HCT116 (cell line): ENCODE measurements around the gene BPIFB6. TPM values are rescaled to one million over a fixed set of nuclear protein-coding genes. Genes with fewer than 3 reads are reported as not detected.

Source experiments
- ATAC-seq: fragments of 200-7000 bp; cut with Tn5 transposase; 2 replicates; pipeline ENCODE4 v1.9.1; 2020; ENCODE audit warnings: mild to moderate bottlenecking, moderate library complexity
- BruUV-seq: library from RNA; stranded (reverse); fragments of 400-500 nt; replicated peaks from 2 replicates; lab custom pipeline; 2021; lab: Mats Ljungman, UMichigan
- CTCF ChIA-PET: fragments of 300-600 bp; sonication (Branson Sonifier 250); formaldehyde crosslinking; loops from one replicate; lab custom pipeline; 2021; ENCODE audit warnings: antibody characterized with exemption; lab: Charles Lee
- POLR2A ChIA-PET: fragments of 300-600, 350-600 bp; sonication (Branson Sonifier 250); formaldehyde crosslinking; loops from one replicate; lab custom pipeline; 2021; ENCODE audit warnings: antibody characterized with exemption; lab: Charles Lee
- RAD21 ChIA-PET, 2 experiments: fragments of 300-600 bp; sonication (Branson Sonifier 250); formaldehyde crosslinking; loops; one replicate each; lab custom pipeline; 2023; ENCODE audit warnings: low total read pairs in 2 of 2; ENCODE audit not compliant: uncharacterized antibody in 2 of 2, unreplicated experiment in 2 of 2, low non-redundant PET in 1 of 2; lab: Charles Lee
- DNase-seq: peaks from one replicate; pipeline ENCODE4 v3.0.0-alpha.2; 2010; ENCODE audit warnings: low read depth, low spot score
- H2AFZ ChIP-seq: fragments of 200-600 bp; shearing (Covaris generic), sonication (generic); 2 replicates; pipeline ENCODE4 v1.6.1; 2017; ENCODE audit warnings: low read depth, mixed run types, mixed read lengths, antibody characterized with exemption, low read length; ENCODE audit not compliant: poor library complexity, severe bottlenecking
- H3K27ac ChIP-seq: 2 replicates; pipeline ENCODE4 v1.5.1; 2012; ENCODE audit warnings: low read depth, low read length
- H3K27me3 ChIP-seq: fragments of 200-600 bp; sonication (generic); 2 replicates; pipeline ENCODE4 v1.6.1; 2016; ENCODE audit warnings: mixed run types, low read length, mixed read lengths; ENCODE audit not compliant: insufficient read depth
- H3K36me3 ChIP-seq, 2 experiments: fragments of 200-500 bp in 1 of 2; fragments of 200-600 bp in 1 of 2; sonication (Bioruptor generic) in 1 of 2; sonication (generic) in 1 of 2; 2 replicates each; pipeline versions ENCODE4 v1.5.1 to v1.6.1; 2014 to 2016; ENCODE audit warnings: low read length in 2 of 2, inconsistent platforms in 1 of 2, mixed read lengths in 1 of 2, mixed run types in 1 of 2; ENCODE audit not compliant: insufficient read depth in 2 of 2, control insufficient read depth in 1 of 2
- H3K4me1 ChIP-seq, 2 experiments: fragments of 200-600 bp in 1 of 2; sonication (generic) in 1 of 2; 2 replicates each; pipeline versions ENCODE4 v1.5.1 to v1.6.1; 2012 to 2017; ENCODE audit warnings: low read length in 2 of 2, inconsistent platforms in 1 of 2, mild to moderate bottlenecking in 1 of 2, mixed read lengths in 1 of 2, mixed run types in 1 of 2, moderate library complexity in 1 of 2; ENCODE audit not compliant: insufficient read depth in 2 of 2, control insufficient read depth in 1 of 2
- H3K4me2 ChIP-seq: fragments of 200-600 bp; sonication (generic); 2 replicates; pipeline ENCODE4 v1.6.1; 2017; ENCODE audit warnings: mixed run types, low read length, mixed read lengths
- H3K4me3 ChIP-seq, 2 experiments: fragments of 200-600 bp in 1 of 2; sonication (generic) in 1 of 2; replicated peaks in 1 of 2; 2 replicates each; pipeline ENCODE4 v1.5.1; 2011 to 2016; ENCODE audit warnings: low read length in 2 of 2, control low read depth in 1 of 2, low read depth in 1 of 2, mild to moderate bottlenecking in 1 of 2, mixed read lengths in 1 of 2, mixed run types in 1 of 2
- H3K79me2 ChIP-seq: fragments of 200-600 bp; sonication (generic); 2 replicates; pipeline ENCODE4 v1.6.1; 2017; ENCODE audit warnings: mild to moderate bottlenecking, mixed run types, low read length, moderate library complexity, mixed read lengths; ENCODE audit not compliant: insufficient read depth
- H3K9ac ChIP-seq: fragments of 200-600 bp; sonication (generic); 2 replicates; pipeline ENCODE4 v1.6.1; 2016; ENCODE audit warnings: low read length, mixed read lengths
- H3K9me2 ChIP-seq: fragments of 200-600 bp; sonication (generic), shearing (Covaris generic); 2 replicates; pipeline ENCODE4 v1.6.1; 2017; ENCODE audit warnings: mixed run types, mild to moderate bottlenecking, moderate library complexity; ENCODE audit not compliant: insufficient read depth
- H3K9me3 ChIP-seq, 2 experiments: fragments of 200-500 bp in 1 of 2; fragments of 200-600 bp in 1 of 2; sonication (Bioruptor generic) in 1 of 2; sonication (generic) in 1 of 2; 2 replicates each; pipeline ENCODE4 v1.6.1; 2014 to 2017; ENCODE audit warnings: low read length in 2 of 2, mixed read lengths in 2 of 2, inconsistent platforms in 1 of 2, low read depth in 1 of 2, mild to moderate bottlenecking in 1 of 2, mixed run types in 1 of 2, moderate library complexity in 1 of 2; ENCODE audit not compliant: control insufficient read depth in 1 of 2, insufficient read depth in 1 of 2
- H4K20me1 ChIP-seq: fragments of 200-600 bp; sonication (generic), shearing (Covaris generic); 2 replicates; pipeline ENCODE4 v1.6.1; 2017; ENCODE audit warnings: mixed run types, mild to moderate bottlenecking, moderate library complexity; ENCODE audit not compliant: insufficient read depth
- CBX3 ChIP-seq: IDR thresholded peaks from 2 replicates; pipeline ENCODE4 v1.6.1; 2012; ENCODE audit warnings: low read depth
- ELF1 ChIP-seq: IDR thresholded peaks from 2 replicates; pipeline ENCODE4 v1.6.1; 2012; ENCODE audit warnings: low read depth, borderline replicate concordance
- EZH2 ChIP-seq: fragments of 200-600 bp; sonication (generic); IDR thresholded peaks from 2 replicates; pipeline ENCODE4 v1.6.1; 2017; ENCODE audit warnings: antibody characterized with exemption, mixed run types
- FOSL1 ChIP-seq: IDR thresholded peaks from 2 replicates; pipeline ENCODE4 v1.6.1; 2012; ENCODE audit warnings: low read depth
- POLR2A ChIP-seq: IDR thresholded peaks from 2 replicates; pipeline ENCODE4 v1.7.0; 2011; ENCODE audit warnings: borderline replicate concordance; ENCODE audit not compliant: insufficient read depth, insufficient read length; ENCODE audit errors: extremely low read depth
- POLR2AphosphoS5 ChIP-seq: IDR thresholded peaks from 2 replicates; pipeline ENCODE4 v1.6.1; 2011; ENCODE audit warnings: mild to moderate bottlenecking, low read depth, low read length, moderate library complexity
- TCF7L2 ChIP-seq: IDR thresholded peaks from 2 replicates; pipeline ENCODE4 v1.7.0; 2011; ENCODE audit warnings: borderline replicate concordance, inconsistent platforms; ENCODE audit not compliant: insufficient read depth, insufficient read length; ENCODE audit errors: extremely low read depth
- ZNF274 ChIP-seq: fragments of 200-500 bp; sonication (Bioruptor generic); IDR thresholded peaks from 2 replicates; pipeline ENCODE4 v1.6.1; 2014; ENCODE audit warnings: mild to moderate bottlenecking, low read depth, low read length, inconsistent platforms
- intact Hi-C: fragments of 100-400 bp; cut with micrococcal nuclease; formaldehyde crosslinking; loops from 2 replicates; pipeline ENCODE4 v1.10.0; 2022
- total RNA-seq: library from RNA; stranded (reverse); gene quantifications from one replicate; pipeline ENCODE4 v1.2.1, GENCODE V29; 2021; ENCODE audit not compliant: unreplicated experiment
- TF ChIP-seq, protein P1 (sequence below): IDR thresholded peaks from 2 replicates; pipeline ENCODE4 v1.6.1; 2011; ENCODE audit warnings: mild to moderate bottlenecking, low read length, moderate library complexity; ENCODE audit not compliant: insufficient replicate concordance; ENCODE audit errors: extremely low read depth

BPIFB6 gene
- total RNA-seq, 1 experiment from 2014 or later: not detected

DNA sequence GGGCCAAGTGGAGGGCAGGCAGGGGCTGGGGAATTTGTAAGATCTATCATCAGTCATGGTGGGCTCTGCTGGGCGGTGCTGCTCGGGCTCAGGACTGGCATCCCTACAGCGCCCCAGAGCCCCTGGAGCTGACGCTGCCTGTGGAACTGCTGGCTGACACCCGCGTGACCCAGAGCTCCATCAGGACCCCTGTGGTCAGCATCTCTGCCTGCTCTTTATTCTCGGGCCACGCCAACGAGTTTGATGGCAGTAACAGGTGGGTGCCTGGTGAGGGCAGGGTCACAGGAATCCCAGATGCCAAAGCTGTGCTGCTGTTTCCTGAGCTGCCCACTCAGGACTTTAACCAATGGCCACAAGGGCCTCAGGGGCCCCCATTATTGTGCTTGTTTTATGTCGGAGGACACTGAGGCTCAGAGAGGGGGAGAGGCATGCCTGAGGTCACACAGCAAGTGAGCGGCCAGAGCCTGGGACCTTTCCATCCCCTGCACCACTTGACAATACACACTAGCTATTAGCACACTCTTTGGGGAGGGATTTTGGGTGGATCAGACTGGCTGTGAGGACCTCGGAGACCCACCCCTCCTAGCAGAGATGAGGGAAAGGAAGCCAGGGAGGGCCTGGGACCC lies 17.6 kb upstream of the BPIFB6 start:
- Histone ChIP-seq H3K79me2 (no peaks in the 10 kb centered on the region), H3K36me3 (no peaks in the 10 kb centered on the region), H3K27me3 (peaks cover 13% of the 10 kb centered on the region; the same call in 1 of the 2 replicates), H3K9me3 (no peaks in the 10 kb centered on the region), H3K4me1 (no peaks in the 10 kb centered on the region), H3K4me3 (no peak overlapping the region), H3K9me2 (no peaks in the 10 kb centered on the region), H2AFZ (no peak overlapping the region), H3K4me2 (no peak overlapping the region)
- DNase-seq: no peak
- ChIA-PET CTCF (no interaction called here), POLR2A (no interaction called here)
- intact Hi-C loops: no loop called here
- no TSS peak for BruUV-seq
- no peak for TF ChIP-seq EZH2
- TF ChIP-seq POLR2A: no peak
- TF ChIP-seq ELF1: no peak
- TF ChIP-seq FOSL1: no peak
- no peak for TF ChIP-seq CBX3
- TF ChIP-seq POLR2AphosphoS5: no peak
- TF ChIP-seq TCF7L2: no peak
- TF ChIP-seq ZNF274: no peak
- TF ChIP-seq, protein P1, sequence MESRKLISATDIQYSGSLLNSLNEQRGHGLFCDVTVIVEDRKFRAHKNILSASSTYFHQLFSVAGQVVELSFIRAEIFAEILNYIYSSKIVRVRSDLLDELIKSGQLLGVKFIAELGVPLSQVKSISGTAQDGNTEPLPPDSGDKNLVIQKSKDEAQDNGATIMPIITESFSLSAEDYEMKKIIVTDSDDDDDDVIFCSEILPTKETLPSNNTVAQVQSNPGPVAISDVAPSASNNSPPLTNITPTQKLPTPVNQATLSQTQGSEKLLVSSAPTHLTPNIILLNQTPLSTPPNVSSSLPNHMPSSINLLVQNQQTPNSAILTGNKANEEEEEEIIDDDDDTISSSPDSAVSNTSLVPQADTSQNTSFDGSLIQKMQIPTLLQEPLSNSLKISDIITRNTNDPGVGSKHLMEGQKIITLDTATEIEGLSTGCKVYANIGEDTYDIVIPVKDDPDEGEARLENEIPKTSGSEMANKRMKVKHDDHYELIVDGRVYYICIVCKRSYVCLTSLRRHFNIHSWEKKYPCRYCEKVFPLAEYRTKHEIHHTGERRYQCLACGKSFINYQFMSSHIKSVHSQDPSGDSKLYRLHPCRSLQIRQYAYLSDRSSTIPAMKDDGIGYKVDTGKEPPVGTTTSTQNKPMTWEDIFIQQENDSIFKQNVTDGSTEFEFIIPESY: no peak
- TF ChIP-seq, all 23 proteins: peak for 0
- H3K9ac ChIP-seq: no peak overlapping the region
- RAD21 ChIA-PET: no interaction called here
- no peak overlapping the region for H3K27ac ChIP-seq
- ATAC-seq: no peak
- H4K20me1 ChIP-seq: no peaks in the 10 kb centered on the region
